Measurements from ENCODE around the gene TICAM2.

DNA sequence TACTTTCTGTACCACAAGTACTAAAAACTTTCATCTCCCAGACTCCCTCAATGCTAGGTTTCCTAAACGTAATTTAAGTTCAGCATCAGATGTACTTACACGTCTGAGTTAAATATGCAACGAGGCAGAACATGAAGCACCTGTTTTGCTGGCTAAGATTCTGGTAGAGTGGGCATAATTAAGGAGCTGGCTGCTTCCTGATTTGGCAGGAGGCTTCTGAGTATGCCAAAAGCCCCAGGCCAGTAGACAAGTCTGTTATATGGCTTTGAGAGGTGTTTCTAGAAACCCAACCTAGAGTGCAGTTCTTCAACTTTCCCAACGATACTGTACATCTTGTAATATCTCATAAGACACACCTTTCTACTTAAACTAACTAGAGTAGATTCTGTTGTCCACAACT is 13.6 kb downstream of the TICAM2 start:
- TF ChIP-seq EZH2phosphoT487 (IDR thresholded peaks at IDR 0.05; ENCODE audit: low read length) = no peak
- no peak for TF ChIP-seq EZH2 (optimal IDR thresholded peaks at IDR 0.05; ENCODE audit: low read depth, low read length)

All from MM.1S (cell line).